ENCODE measurements around the gene CD300LF.

Gene CD300LF

GRCh38 chr17:74728033-74728701 is 15.4 kb upstream of the CD300LF start:
- in situ Hi-C loops (cut with MboI; ENCODE audit: low sequenced_read_pairs, unreplicated experiment), result no loop called here
- TF ChIP-seq CTCF (IDR thresholded peaks at IDR 0.05; ENCODE audit: borderline replicate concordance, control extremely low read depth, extremely low read depth, insufficient read depth, missing control alignments), result no peak

GRCh38 chr17:74725111-74725510 is 12.4 kb upstream of the CD300LF start:
- no peak for TF ChIP-seq CTCF (IDR thresholded peaks at IDR 0.05; ENCODE audit: borderline replicate concordance, control extremely low read depth, extremely low read depth, insufficient read depth, missing control alignments)
- in situ Hi-C loops (cut with MboI; ENCODE audit: low sequenced_read_pairs, unreplicated experiment), result no loop called here
- no peak for DNase-seq (ENCODE audit: low spot score)

More at GRCh38 chr17:74728033-74728701, 15.4 kb upstream of the CD300LF start:
- DNase-seq (ENCODE audit: low spot score), result no peak

GRCh38 chr17:74723891-74724290 is 11.2 kb upstream of the CD300LF start:
- no peak for TF ChIP-seq CTCF (IDR thresholded peaks at IDR 0.05; ENCODE audit: borderline replicate concordance, control extremely low read depth, extremely low read depth, insufficient read depth, missing control alignments)
- in situ Hi-C loops (cut with MboI; ENCODE audit: low sequenced_read_pairs, unreplicated experiment), result no loop called here
- DNase-seq (ENCODE audit: low spot score), result no peak

GRCh38 chr17:74722782-74723181 is 10.1 kb upstream of the CD300LF start:
- no peak for TF ChIP-seq CTCF (IDR thresholded peaks at IDR 0.05; ENCODE audit: borderline replicate concordance, control extremely low read depth, extremely low read depth, insufficient read depth, missing control alignments)
- no peak for DNase-seq (ENCODE audit: low spot score)
- in situ Hi-C loops (cut with MboI; ENCODE audit: low sequenced_read_pairs, unreplicated experiment), result no loop called here

GRCh38 chr17:74720506-74720905 is 7.8 kb upstream of the CD300LF start:
- no peak for TF ChIP-seq CTCF (IDR thresholded peaks at IDR 0.05; ENCODE audit: borderline replicate concordance, control extremely low read depth, extremely low read depth, insufficient read depth, missing control alignments)
- DNase-seq (ENCODE audit: low spot score), result no peak
- in situ Hi-C loops (cut with MboI; ENCODE audit: low sequenced_read_pairs, unreplicated experiment), result no loop called here

- in situ Hi-C loops (cut with MboI; ENCODE audit: low sequenced_read_pairs, unreplicated experiment), result no loop called here
- TF ChIP-seq CTCF (IDR thresholded peaks at IDR 0.05; ENCODE audit: borderline replicate concordance, control extremely low read depth, extremely low read depth, insufficient read depth, missing control alignments), result no peak
- DNase-seq (ENCODE audit: low spot score), result no peak
Observed at GRCh38 chr17:74715144-74715543, 2.4 kb upstream of the CD300LF start.
